NOMO-1 (cell line): ENCODE measurements around the gene EEFSEC.

ENCODE experiments used
- DNase-seq, 2 experiments: peaks; one replicate each; lab custom pipeline; 2025; ENCODE audit not compliant: unreplicated experiment in 2 of 2; lab: John Stamatoyannopoulos, UW

The EEFSEC gene

GRCh38 chr3:128180913-128181312 lies 27.6 kb downstream of the EEFSEC start:
- DNase-seq: no peak

GRCh38 chr3:128182656-128183055 lies 29.4 kb downstream of the EEFSEC start:
- no peak for DNase-seq

- no peak for DNase-seq
Observed at GRCh38 chr3:128185630-128186447, 32.6 kb downstream of the EEFSEC start.

GRCh38 chr3:128187495-128187894 lies 34.2 kb downstream of the EEFSEC start:
- no peak for DNase-seq

- DNase-seq: no peak
Observed at GRCh38 chr3:128188326-128188725, 35.0 kb downstream of the EEFSEC start.

- no peak for DNase-seq
Observed at GRCh38 chr3:128188956-128189355, 35.7 kb downstream of the EEFSEC start.

- no peak for DNase-seq
Observed at GRCh38 chr3:128190501-128190900, 37.2 kb downstream of the EEFSEC start.

- no peak for DNase-seq
Observed at GRCh38 chr3:128192131-128192530, 38.9 kb downstream of the EEFSEC start.

- DNase-seq: no peak
Observed at GRCh38 chr3:128193168-128193567, 39.9 kb downstream of the EEFSEC start.

GRCh38 chr3:128194843-128195242 lies 41.6 kb downstream of the EEFSEC start:
- DNase-seq: no peak

GRCh38 chr3:128195369-128195768 lies 42.1 kb downstream of the EEFSEC start:
- DNase-seq: peak in 1 of 2 experiments; percentile 62

GRCh38 chr3:128195802-128196201 lies 42.5 kb downstream of the EEFSEC start:
- peak; percentile 59 to 82 for DNase-seq

- no peak for DNase-seq
Observed at GRCh38 chr3:128196647-128197046, 43.4 kb downstream of the EEFSEC start.

GRCh38 chr3:128197855-128198254 lies 44.6 kb downstream of the EEFSEC start:
- DNase-seq: no peak

- DNase-seq: no peak
Observed at GRCh38 chr3:128198313-128198712, 45.0 kb downstream of the EEFSEC start.

GRCh38 chr3:128199110-128199509 lies 45.8 kb downstream of the EEFSEC start:
- DNase-seq: no peak

- no peak for DNase-seq
Observed at GRCh38 chr3:128201158-128201755, 48.0 kb downstream of the EEFSEC start.

GRCh38 chr3:128203169-128203568 lies 49.9 kb downstream of the EEFSEC start:
- DNase-seq: no peak

- no peak for DNase-seq
Observed at GRCh38 chr3:128205558-128206145, 52.4 kb downstream of the EEFSEC start.

- no peak for DNase-seq
Observed at GRCh38 chr3:128207951-128208350, 54.7 kb downstream of the EEFSEC start.

GRCh38 chr3:128210711-128211110 lies 57.4 kb downstream of the EEFSEC start:
- DNase-seq: no peak

GRCh38 chr3:128214056-128214455 lies 60.8 kb downstream of the EEFSEC start:
- no peak for DNase-seq
